NOMO-1 (cell line): ENCODE measurements around the gene FAM193A.
"Not testable (repeated sequence)": the region's sequence is repeated elsewhere in the genome, so short reads cannot be mapped to it uniquely, and the experiment has no call there.

Source experiments
- DNase-seq, 2 experiments: peaks; one replicate each; lab custom pipeline; 2025; ENCODE audit not compliant: unreplicated experiment in 2 of 2; lab: John Stamatoyannopoulos, UW

FAM193A gene

GRCh38 chr4:2536193-2537010 lies at the start of gene FAM193A:
Gene FAM193A (plus strand): TSS chr4:2536647. CDS start chr4:2536916, 269 bp downstream.
- peak; percentile 97 to 99 for DNase-seq

- no peak for DNase-seq
Measured at GRCh38 chr4:2486981-2487380, 49.5 kb upstream of the FAM193A start.

DNA sequence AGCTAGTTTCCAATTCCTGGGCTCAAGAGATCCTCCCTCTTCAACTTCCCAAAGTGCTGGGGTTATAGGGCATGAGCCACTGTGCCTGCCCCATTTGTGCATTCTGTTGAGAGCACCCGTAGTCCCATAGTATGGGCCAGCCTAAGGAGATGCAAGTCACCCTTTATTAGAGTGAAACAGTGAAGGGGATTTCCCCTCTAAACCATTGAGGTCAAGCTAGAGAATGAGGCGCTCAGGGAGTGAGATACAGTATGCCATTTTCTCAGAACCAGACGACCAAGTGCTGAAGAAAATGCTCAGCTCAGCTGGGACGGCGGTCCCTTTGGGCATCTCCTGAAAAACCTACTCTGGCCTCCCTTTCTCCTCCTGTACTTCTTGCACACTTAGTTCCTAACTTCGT lies 48.8 kb upstream of the FAM193A start:
- no peak for DNase-seq

DNA sequence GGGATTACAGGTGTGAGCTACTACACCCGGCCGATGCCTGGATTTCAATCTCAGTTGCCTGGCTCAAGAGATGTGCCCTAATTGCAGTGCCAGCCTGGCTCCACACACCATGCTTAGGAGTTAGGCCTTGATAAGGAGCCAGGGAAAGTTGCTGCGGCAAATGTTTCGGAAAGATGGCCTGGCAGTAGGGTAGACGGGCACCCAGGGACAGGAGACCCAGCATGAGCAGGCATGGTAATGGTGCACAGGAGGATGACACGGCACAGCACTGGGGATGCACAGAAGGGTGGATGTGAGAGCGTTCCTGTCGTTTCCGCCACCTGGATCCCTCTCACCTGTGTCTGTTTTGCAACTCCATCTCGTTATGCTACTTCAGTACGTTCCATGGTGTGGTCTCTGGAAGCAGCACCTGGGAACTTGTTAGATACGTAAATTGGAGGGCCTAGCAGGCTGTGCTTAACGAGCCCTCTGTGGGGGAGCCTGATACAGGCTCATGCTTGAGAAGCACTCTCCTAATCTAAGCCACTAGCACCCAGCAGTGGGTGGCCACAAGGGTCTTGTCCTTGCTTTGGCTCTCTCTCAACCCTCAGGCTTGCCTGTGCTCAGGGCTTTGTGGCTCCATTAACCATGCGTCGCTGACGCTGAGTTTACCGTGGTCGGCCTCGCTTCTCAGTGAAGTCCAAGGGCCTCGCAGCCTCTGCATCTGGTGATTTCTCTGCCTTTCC lies 47.2 kb upstream of the FAM193A start:
- DNase-seq, result no peak

DNA sequence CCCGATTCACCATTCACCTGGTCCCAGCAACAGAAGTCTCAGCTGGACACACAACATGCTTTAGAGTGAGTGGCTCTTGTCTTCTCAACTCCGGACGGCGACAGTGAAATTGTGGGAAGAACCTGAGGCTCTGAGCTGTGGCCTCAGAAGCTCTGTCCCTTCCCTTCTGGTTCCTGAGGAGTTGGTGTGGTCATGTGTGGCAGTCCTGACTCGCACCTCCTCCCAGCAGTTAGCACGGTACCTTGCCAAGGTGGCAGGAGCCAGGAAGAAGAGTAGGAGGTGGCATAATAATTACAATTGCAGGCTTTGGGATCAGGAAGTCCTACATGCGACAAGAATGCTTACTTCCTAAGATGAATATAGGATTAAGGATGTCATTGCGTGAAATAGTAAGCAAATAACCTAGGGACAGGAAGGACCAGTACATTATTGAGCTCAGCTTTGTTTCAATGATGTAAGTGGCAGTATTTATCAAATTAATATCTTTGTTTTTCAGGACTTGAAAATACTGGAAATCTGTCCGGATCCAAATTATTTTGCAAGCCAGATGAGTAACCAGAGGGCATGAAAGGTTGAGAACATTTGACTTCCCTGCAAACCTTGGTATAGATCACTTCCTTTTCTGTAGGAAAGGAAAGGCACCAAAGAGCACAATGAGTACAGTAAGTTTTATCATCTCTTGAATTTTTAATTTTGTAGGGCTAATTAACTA lies 46.5 kb upstream of the FAM193A start:
- DNase-seq, result no peak

DNA sequence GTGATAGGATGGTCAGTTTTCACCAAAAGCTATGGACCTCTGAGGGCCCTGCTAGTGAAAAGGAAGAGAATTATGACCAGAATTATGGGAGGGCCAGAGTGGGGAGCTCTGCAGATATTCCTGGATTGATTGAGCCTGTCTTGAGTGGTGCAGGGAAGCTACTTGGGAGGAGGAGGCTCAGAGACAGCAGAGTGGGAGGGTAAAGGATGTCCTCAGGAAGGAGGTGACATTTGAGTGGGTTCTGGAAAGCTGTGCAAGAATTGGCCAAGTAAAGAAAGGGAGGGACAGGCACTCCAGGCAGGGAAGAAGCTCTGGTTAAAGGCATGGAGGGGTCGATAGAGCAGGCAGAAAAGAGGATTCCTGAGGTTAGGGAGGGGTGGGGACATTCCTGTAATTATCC lies 43.5 kb upstream of the FAM193A start:
- no peak for DNase-seq

- DNase-seq, result no peak
Measured at GRCh38 chr4:2494992-2495391, 41.5 kb upstream of the FAM193A start.

DNA sequence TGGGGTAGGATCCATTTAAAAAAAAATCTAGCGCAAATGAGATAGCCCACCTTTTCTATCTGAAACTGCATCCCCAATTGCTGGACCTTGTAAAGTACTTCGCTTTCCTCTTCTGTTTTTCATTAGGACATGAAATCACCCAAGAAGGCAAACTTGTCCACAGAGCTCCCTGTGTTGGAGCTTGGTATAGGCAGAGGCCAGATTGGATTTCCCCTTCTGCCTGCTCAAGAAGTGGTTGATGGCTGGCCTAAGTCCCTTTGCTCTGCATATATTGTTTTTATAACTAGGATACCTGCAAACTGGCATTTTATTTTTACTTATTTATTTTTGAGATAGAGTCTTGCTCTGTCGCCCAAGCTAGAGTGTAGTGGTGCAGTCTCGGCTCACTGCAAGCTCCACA lies 39.1 kb upstream of the FAM193A start:
- DNase-seq, result no peak

DNA sequence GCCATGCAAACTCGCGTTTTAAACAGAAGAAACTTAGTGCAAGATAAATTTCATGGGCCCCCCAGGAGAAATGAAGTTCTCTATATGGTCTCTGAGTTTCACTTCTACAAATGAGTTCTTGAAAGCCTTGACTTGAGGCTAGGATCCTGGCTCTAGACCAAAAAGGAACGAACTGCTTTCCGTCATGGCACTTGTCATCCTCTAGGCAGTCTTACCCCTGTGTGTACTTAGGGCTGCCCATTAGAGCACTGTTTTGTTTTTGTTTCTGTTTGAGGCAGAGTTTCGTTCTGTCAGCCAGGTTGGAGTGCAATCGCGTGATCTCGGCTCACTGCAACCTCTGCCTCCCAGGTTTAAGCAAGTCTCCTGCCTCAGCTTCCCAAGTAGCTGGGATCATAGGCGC lies 38.5 kb upstream of the FAM193A start:
- DNase-seq, result peak; percentile 84 to 94

- no peak for DNase-seq
Measured at GRCh38 chr4:2500547-2500946, 35.9 kb upstream of the FAM193A start.

DNA sequence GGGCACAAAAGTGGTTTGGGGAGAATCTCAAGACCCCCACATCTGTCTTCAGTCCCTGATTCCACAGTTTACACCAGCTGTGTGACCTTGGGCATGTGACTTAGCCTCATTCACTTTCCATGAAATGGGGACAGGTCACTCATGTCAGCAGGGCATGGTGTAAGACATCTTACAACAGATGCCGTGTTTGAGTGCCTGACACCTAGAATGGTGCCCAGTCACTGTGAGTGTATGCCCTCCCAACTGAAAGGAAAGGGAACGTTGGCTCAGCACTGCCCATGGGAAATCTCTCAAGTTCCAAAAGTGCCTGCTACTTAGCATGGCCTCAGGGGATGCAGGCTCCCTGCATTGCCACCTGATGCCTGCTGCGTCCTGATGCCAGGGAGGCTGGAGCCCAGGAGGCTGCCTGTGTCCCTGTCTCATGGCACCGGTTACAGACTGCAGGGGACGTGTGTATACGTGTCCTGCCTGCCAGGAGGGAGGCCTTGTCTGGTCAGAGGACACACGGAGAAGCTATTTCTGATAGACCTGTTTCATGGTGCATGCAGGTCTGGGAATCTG lies 35.3 kb upstream of the FAM193A start:
- DNase-seq, result no peak

DNA sequence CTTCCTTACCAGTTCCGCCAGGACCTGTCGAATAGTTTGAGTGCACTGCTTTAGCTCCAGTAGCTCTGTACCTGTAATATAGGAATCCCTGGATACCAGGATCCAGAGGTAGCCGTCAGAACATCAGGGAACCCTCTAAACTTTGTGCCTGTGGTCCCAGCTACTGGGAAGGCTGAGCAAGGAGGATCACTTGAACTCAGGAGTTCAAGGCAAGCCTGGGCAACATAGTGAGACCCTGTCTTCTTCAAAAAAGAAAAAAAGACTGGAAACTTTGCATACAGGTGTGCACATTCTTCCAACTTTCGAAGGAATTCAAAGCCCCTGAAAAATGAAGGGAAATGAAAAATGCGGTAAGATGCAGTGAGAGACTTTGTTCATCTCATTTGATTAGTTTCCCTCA lies 32.6 kb upstream of the FAM193A start:
- no peak for DNase-seq

DNA sequence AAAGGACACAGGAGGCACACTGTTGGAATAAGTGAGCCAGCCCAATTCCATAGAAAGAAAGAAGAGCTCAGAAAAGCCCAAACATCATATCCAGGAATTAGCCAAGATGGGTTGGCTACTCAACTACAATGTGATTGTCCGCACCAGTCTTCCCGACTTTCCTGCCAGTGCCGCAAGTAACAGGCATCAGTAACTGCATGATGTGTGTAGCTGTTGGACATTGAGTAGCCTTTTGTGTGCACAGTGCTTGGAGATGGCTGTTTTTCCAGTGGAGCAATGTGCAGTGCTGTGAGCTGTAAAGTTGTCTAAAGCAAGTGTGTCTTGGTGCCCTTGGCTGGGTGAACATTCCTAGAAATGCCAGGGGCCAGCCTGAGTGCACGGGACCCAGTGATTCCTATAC lies 29.2 kb upstream of the FAM193A start:
- no peak for DNase-seq

GRCh38 chr4:2507855-2508254 lies 28.6 kb upstream of the FAM193A start:
- DNase-seq, result no peak

DNA sequence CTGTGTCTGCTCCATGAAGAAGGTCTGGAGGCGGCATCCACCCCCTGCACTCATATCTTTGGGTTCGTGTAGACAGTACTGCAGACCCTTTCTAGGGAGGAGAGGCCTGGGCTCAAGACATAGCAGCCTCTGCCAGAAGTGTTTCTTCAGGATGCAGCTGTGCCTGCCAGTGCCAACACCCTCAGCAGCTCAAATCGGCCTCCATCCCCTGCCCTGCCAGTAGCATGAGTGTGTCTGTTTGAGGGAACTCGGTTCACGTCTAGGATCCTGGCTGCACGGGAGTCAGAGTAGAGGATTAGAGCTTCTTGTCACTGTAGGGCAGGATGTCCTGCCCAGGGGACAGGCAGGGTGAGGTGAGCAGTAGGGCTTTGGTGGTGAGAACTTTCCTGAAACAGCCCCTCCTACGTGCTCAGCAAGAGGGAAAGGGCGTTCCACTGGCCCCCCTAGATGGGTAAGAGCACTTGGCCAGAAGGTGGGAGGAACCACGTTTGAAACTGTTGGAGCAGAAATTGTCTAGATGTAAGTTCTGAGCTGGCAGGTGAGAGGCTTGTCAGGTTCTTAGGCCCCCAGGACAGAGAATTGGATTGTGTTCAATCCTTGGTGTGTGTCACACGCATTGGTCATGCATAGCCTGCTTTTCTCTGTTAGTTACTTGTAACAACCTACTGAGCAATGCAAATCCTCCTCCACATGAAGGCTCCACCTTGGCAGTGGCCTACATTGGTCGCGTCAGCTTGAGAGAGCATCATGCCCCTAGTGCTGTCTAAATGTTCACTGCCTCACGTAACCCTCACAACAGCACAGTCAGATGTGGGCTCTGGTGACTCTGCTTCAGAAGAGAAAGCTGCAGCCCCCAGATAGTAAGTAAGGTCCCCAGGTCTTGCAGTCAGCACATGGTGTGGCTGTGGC lies 25.8 kb upstream of the FAM193A start:
- no peak for DNase-seq

DNA sequence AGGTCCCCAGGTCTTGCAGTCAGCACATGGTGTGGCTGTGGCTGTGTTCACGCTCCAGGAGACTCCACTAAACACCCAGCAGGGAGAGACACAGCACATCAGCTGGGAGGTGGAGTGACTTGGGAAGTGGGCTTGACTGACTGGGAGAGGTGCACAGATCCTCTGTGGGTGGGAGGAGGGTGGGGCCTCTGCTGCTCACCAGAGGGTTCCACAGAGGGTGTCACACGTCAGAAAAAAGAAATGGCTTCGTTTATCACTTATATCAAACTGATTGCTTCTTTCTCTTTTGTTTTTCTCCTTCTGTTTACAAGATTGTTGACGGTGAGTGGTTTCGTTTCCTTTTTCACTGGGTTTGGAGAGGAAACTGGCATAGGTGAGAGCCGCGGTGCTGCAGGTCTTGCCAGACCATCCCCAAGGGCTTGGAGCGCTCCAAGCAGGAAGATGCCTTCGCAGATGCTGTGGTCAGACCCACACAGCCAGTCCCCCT lies 24.8 kb upstream of the FAM193A start:
- DNase-seq, result no peak

DNA sequence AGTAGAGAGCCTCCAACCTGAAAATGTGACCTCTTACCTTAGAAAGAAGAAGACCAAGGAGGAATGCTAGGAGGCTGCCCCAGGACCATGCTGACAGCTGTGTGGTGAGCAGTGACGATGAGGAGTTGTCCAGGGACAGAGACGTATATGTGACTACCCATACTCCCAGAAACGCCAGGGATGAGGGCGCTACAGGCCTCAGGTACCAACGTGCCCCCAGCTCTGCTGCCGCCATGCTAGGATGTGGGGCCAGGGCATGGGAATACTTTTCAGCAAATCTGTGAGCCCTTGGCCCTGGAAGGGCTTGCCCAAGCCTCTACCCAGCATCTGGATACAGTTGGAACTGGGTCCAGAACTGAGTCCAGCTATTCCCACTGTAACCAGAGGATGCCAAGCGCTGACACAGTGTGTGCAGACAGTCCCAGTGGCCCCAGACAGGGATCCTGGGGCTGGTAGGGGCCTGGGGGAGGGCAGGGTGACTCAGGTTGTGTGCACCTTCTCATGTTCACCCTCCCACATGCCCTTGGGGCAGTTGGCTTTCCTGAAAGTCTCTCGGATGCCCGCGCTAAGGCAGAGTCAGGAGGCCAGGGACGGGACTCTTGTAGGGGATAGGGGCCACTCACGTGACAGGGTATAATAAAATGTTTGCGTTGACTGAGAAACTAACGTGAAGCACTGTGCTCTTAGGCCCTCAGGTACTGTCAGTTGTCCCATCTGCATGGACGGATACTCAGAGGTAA lies 23.9 kb upstream of the FAM193A start:
- DNase-seq, result no peak

GRCh38 chr4:2514193-2514592 lies 22.3 kb upstream of the FAM193A start:
- DNase-seq, result not testable (repeated sequence)

DNA sequence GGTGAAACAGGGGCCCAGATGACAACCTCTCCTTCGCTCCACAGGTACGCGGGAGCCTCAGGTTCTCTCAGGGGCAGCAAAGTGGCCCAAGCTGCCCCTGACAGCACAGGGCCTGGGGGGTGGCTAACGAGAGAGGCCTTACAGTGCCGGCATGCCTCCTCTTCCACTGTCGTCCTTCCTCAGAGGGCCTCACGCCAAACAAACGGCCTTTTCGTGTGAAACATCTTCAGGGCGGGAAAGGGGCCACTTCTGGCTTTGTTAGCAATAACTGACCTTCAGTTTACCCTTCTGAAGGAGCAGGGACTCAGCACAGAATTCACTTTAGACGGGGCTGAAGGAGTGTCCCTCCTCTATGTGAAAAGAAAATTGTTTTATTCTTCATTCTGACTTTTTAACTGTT lies 21.5 kb upstream of the FAM193A start:
- not testable (repeated sequence) for DNase-seq
